Activated CD8-positive, alpha-beta memory T cell treated with anti-CD3 and anti-CD28 coated beads for 4 hours (primary cell): Measurements from ENCODE around the gene SLX9.

Experiments
- DNase-seq, 2 donors: peaks; one replicate each; pipeline ENCODE4 v3.0.0-alpha.2; 2020; ENCODE audit warnings: low read depth in 2 of 2

The SLX9 gene

DNA sequence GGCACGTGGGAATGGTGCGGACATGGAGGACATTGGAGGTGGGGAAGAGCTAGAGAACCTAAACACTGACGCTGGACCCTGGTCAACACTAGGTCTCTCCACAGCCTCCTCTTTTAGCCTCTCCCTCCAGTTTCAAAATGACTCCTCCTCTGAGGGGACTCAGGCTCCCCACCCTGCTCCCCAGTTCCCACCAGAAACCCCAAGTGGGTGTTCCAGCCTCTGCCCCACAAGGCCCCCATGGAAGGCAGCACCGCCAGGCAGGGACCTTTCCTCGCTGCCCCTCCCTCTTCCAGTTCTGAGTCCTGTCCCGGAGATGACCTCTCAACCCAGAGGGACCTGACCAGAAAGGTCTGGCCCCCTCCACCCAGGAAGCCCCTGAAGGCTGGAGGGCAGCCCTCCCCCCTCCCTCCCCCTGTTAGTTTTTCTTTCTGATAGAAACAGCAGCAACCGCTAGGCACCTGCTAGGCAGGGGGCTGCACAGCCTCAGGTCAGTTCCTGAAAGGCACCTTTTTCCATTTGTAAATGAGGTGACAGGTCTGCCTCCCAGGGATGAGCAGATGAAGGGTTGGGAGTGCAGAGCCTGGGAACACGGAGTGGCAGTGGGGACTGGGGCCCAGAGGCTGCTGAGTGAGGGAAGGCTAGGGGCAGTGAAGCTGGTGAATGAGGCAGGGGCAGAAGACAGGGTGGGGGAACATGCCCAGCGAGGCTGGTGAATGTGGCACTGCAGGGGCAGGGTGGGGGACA lies 9.9 kb upstream of the SLX9 start:
- no peak for DNase-seq

DNA sequence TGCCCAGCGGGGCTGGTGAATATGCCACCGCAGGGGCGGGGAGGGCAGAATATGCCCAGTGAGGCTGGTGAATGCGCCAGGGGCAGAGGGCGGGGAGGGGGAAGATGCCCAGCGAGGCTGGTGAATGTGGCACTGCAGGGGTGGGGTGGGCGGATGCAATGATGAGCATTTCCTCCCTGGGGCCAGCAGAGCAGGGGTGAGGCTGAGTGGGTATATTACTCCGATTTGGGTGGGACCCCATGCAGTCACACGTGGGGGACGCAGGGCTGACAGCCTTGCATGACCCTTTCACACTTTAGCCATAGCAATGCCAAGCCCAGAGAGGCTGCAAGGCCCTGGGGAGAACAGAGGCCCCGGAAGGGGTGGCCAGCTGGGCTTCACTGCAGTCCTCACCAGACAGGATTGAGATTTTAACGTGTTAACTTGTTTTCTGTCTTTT lies 9.3 kb upstream of the SLX9 start:
- DNase-seq = peak; percentile 57 to 58

DNA sequence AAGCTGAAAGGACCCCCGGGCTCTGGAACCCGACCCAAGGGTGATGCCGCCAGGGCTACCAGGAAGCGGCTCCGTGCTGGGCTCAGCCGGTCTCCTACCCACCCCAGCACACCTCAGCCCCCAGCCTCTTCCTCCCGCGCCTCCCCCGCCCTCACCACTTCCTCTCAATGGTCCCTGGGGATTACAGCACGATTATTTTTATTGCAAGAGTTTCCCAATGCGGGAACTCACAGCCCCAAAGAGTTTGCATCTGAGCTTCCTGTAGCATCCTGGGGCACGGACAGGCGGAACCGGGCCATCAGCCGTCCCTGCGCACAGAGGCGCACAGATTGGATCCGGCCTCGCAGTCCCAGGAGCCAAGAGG lies 8.7 kb upstream of the SLX9 start:
- no peak for DNase-seq

DNA sequence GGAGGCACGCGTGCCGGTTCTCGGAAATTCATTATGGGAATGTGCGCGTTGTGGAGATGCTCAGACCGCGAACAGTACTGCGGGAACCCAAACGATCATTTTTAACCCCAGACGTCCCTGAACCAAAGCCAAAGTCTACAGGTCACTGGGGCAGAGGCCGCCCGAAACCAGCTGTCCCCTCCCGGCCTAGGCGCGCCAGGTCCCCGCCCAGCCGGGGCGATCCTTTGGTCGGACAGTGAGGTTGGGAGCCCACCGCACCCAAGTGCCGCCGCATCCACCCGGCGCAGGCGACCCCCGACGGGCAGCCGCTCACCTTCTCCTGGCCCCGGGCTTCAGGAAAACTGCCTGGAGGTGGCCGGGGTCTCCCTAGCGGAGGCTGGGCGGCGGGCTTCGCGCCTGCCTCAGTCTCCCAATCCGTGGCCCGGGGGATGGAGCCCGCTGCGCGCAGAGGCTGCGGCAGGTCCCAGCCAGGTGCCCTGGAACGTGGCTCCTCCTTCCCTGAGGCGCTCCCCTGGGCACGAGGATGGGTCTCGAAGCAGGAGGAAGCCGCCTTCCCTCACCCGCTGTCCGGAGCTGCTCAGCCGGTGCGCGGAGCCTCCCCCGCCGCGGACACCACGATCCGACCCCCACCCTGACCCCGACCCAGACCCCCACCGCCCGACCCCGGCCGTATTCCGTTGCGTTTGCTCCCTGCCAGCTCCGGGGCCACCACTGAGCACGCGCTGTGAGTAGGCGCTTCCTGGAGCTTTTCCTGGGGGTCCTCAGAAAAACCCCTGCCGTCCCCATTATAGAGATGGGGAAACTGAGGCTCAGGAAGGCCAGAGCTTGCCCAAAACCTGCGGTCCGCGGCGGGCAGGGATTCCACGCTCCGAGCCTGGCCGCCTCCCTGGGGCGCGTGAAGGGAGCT lies 8.1 kb upstream of the SLX9 start:
- DNase-seq = no peak

DNA sequence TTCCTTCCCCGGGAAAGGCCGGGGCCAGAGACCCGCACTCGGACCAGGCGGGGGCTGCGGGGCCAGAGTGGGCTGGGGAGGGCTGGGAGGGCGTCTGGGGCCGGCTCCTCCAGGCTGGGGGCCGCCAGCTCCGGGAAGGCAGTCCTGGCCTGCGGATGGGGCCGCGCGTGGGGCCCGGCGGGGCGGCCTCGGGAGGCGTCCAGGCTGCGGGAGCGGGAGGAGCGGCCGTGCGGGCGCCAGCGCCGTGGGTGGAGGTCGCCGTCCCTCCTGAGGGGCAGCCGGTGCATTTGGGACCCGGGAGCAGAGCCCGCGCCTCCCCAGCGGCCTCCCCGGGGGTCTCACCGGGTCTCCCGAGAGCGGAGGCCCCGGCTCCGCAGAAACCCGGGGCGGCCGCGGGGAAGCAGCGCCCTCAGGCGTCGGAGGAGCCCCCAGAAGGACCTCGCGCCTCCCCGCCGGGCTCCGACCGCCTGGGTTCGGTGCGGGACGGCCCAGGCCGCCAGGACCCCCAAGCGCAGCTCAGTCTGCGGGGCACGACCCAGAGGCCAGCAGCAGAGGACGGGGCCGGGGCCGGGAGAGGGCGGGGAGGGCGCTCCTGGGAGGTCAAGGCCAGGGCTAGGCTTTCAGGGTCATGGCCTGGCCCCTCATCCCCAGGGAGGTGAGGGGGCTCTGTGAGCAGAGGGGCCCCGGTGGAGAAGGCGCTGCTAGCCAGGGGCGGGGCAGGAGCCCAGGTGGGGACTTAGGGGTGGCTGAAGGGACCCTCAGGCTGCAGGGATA lies 7.2 kb upstream of the SLX9 start:
- peak in 1 of 2 donors; percentile 54 for DNase-seq

DNA sequence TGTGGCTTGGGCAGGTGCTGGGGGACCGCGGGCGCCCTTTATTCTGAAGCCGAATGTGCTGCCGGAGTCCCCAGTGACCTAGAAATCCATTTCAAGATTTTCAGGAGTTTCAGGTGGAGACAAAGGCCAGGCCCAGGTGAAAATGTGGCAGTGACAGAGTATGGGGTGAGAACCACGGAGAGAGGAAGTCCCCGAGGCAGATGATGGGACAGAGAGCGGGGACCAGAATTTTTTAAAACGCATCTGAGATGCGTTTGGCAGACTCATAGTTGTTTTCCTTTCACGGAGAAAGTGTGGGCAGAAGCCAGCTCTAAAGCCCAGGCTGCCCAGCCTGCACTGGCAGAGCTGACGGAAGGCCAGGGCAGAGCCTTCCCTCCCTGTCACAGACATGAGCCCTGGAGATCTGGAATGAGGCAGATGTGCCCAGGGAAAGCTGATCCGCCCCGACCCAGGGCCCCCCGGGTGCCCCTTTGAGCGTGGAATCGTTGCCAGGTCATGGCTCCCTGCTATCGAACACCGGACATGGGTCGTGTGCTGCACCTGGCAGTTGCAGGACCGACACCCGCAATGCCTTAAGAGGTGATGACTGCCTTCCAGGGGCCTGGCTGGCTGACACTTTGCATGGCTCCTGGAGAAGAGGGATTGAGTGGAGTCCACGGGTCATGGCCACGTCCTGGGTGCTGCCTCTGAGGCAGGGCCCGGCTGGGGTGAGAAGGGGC lies 6.5 kb upstream of the SLX9 start:
- DNase-seq = no peak

DNA sequence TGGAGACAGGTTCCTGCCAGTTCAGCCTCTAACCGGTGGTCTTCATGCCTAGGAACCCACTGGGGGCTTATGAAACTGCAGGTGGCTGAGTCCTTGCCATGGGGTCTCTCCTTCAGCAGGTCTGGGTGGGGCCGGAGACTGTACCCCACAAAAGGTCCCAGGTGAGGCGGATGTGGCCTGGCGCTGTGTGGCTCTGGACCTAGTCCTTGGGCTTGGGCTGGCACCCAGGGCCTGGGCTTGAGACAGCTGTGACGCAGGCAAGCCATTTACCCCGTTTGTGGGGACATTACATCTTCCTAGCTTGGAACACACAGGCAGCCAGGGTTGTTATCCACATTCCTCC lies 5.9 kb upstream of the SLX9 start:
- DNase-seq = no peak

DNA sequence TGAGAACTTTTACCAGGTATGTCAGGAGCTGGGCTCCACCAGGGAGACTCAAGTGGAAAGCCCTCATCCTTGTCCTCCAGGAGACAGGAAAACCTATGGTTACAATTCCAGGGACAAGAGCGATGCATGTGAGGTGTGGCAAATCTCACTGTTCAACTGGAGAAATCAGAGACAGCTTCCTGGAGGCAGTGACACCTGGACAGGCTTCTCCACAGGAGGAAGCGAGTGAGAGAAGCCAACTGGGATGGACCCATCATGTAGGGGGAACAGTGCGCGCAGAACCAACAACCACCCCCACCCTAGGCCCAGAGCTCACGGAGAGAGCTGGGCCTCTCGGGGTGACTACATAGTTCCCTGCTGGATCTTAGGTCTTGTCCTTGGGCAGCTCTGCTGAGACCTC lies 5.6 kb upstream of the SLX9 start:
- no peak for DNase-seq

DNA sequence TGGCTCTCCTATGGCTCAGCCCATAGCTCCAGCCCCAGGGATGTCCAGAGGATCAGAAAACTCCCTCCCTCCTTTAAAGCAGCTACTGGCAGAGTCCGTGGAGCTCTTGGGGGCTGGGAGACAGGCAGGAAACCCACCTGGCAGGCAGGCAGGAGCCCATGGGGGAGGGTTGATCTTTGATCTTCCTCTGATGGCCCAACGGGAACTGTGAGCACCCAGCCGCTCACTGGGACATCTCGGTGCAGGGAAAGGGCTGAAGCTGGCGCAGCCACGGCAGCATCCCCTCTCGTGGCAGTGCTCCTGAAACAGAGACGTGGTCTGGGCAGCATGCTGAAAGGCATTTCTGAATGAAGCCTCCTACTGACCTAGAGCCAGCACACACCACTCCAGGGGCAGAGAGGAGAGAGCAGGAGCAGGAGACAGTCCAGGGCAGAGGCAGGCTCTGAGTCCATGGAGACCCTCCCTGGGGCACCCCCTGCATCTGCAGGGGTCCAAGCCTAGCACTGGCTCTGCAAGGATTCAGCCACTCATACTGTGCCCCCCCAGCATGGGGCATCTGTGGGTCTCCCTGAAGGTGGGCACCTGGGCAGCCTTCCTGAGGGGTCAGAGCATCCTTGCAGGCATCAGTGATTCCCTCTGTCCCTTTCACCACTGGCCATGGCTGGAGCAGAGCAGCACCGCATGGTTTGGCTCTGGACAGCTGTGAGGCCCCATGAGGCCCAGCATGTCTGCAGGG lies 4.9 kb upstream of the SLX9 start:
- DNase-seq = no peak

DNA sequence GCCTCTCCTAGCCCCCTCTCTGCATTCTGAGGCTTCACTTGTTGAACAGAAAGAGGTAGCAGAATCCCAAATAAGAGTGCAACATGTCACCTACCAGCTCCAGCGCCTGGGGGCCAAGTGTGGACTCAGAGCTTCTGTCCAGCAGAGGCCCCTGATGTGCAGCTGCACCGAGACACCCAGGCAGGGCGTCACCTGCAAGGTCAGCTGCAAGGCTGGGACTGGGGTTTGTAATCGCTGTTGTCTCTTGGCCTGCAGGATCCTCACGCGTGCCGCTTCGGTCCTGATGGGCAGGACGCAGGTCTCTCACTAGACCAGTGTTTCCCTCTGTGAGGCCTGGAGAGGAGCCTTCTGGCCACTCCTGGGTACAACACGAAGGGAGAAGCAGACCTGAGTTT lies 4.3 kb upstream of the SLX9 start:
- DNase-seq = no peak

DNA sequence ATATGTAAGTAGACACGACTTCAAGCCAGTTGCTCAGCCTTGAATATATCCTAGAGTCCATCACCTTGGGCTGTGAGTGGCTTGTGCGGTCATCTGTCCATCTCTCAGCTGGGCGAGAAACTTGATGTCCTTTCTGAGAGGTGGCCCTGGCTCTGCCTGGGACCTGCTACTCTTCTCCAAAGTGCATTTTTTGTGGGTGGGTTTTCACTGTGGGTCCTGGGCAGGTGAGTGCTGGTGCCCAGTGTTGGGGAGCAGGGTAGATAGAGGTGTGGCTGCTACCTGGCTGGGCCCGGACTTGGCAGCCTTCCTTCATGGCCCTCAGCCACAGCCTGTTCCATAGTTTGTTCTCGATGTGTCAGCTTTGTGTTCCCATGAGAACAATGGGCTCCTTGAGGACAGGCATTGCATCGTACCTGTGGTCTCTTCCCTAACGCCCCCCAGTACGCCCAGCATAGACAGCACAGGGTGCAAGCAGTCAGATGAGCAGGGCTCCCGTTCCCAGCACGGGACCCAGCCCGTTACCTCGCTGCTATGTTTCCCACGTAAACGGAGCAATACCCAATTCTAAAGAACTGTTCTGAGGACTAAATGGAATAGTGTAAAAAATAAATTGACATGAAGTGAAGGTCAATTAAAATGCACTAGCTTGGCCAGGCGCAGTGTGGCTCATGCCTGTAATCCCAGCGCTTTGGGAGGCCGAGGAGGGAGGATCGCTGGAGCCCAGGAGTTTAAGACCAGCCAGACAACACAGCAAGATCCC lies 877 bp upstream of the SLX9 start:
- no peak for DNase-seq

DNA sequence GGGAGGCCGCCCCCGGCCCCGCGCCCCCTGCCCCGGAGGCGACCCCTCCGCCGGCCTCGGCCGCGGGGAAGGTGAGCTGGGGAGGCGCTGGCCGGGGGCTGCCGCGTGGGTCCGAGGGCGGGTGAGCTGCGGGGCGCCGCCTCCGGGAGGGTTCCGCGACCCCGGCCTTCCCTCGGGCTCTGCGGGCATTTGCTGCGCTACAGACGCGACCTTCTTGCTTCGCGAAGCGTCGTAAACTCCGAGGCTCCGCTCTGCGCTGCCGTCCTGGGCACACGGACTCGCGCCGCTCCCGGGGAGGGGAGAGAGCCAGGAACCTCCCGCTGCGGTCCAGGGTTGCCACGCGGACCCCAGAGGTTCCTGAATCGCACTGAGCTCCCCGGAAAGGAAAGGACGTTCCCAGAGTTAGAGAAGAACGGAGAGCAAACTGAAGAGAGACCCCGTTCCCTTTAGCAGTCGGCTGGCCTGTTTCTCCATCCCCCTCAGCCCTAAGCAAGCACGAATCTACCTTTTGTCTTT lies 345 bp downstream of the SLX9 start:
- DNase-seq = no peak

DNA sequence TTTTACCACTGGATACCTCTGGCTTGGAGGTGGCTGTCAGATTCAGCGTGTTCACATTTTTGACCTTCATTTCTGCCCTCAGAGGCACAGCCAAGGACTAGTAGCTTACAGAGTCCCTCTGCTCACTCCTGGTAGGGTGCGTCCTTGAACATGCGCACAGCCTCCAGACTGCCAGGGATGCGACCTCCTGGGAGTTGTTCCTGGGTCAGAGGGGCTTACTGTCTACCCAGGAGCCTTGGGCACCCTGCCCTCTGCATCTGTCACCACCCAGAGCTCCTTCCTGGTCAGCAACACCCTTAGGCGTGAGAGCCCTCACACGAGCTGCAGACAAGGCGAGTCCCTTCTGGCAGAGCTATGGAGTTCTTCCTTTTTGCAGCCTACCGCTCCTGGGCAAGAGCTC lies 1.7 kb downstream of the SLX9 start:
- DNase-seq = no peak

DNA sequence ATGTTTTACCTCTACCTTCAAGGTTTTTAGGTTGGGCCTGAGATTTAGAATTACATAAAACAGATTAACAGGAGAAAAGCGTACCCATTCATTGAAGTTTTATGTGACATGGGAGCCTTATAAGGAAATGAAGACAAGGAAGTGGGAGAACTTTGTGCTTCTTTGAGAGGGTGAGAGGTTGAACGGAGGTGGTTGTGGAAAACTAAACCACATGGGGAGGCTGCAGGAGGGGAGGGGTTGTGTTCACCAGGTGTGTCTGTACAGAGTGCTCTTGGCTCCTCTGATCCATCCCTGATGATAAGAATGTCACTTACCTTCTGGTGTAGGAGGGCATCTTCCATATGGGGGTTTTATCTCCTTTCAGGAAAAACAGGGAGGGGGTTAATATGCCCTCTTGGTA lies 2.7 kb downstream of the SLX9 start:
- no peak for DNase-seq

DNA sequence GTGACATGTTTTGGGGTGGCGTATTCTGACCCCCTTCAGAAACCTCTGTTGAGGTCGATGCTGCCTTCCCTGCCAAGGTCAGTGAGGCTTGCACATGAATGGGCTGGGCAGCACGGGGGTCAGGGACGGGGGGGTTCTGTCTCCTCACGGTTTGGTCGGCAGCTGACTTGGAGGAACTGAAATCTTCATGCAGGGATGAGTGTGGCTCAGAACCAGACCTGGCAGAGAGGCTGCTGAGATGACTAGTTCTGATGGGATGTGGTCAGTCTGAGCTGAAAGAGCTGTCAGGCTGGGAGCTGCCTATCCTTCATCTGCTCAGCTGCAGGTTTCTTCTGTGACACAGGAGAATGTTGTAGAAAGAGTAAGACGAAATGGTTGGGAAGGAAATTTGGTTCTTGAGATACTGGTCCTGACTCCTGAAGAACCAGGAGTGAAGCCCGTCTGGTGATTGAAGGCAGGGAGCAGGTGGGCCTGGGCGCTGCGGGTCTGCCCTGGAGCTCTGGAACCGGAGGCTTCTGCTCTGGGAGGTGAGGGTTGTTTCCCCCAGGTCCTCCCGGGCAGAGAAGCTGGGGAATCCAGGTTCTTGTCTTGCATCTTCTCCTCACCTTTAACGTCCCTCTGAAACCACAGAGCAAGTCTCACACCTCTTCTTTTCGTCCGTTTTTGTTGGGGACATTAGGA lies 3.3 kb downstream of the SLX9 start:
- DNase-seq = no peak

DNA sequence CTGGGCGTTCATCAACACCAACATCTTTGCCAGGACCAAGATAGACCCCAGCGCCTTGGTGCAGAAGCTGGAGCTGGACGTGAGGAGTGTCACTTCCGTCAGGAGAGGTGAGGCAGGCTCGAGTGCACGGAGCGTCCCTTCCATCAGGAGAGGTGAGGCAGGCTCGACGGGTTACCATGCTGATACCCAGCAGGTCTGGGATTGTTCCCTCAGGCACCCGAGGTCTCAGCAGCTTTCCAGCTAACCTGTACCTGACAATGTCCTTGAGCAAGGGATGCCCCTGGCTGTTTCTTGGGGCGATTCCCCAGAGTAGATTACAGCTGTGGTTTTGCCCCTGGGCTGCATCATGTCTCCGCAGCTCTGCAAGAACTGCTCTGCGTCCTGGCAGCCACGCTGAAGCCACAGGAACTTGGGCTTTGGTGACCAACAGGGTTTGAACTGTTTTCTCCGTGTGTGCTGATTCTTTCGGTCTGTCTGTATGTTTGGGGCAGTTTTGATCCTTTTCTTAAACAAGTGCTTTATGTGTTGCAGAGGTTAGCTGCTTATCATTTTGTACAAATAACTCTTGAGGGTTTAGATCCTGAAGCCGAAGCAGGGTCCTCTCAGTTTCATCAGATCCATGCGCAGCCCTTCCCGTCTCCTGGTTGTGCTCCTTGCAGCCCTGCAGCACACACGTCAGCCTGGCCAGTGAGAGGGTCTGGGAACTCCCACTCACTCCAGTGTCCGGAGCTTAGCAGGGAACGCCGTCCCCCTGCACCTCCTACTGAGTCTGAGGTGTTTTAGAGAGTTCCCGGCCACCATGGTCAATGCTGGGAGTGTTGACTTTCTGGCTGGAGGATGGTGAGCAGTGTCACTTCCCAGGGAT lies 4.1 kb downstream of the SLX9 start:
- DNase-seq = no peak

DNA sequence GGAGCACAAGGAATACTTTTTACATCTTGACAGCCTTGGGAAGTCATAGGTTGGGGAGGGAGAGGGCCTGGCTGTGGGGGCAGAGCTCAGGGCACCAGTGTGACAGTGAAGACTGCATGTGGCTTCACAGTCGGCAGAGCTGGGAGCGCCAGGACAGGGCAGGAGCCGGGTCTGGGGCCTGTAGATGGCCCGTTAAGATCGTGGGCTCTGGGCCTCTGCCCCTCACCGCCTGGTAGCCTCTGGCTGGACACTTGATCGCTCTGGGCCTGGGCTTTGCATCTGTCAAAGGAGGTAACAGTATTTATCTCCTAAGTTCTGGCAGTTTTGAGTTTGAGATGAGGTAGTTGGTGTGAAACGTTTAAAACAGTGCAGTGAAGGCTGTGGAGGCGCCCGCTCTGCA lies 4.8 kb downstream of the SLX9 start:
- DNase-seq = no peak

DNA sequence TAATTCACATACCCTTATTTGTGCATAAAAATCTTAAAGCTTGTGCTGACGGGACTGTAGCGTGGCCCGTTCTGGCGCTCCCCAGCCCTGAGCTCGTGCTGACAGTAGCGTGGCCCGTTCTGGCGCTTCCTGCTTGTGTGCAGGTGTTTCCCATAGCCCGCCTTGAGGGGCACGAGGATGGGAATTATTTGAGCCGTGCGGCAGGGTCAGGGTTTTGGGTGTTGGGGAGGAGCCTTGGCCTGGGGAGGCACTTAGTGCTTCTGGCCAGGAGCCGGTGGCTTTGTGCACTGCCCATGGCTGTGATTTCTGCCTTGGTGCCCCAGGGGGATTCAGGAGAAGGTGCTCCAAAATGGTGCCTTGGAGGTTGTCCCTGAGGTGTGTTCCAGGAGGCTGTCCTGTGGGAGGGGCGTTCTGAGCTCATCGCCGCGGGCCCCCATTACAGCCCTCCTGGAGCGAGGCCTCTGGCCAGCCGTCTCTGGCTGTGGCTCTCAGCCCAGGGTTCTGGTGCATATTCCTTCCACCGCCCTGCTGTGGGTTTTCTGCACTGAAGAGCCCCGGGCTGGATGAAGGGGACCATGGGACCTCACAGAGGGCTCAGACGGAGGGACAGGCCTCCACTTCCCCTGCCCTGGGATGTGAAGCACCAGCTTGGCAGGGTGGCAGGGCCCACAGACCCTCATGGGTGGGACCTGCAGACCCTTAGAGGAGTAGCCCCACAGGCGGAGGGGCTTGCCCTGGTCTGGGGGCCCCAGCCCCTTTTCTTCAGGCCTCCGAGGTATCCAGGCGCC lies 6.6 kb downstream of the SLX9 start:
- DNase-seq = no peak
